Central memory CD8-positive, alpha-beta T cell (primary cell): ENCODE results near the gene TBCK.
"Not testable (repeated sequence)": the region's sequence is repeated elsewhere in the genome, so short reads cannot be mapped to it uniquely, and the experiment has no call there.

Experiments used
- ATAC-seq: fragments of 150-1000 bp; cut with Tn5 transposase; replicated peaks from 2 replicates; pipeline ENCODE4 v1.10.0; 2022; ENCODE audit warnings: mild to moderate bottlenecking, moderate FRiP score, moderate number of reproducible peaks; ENCODE audit not compliant: poor library complexity, severe bottlenecking; ENCODE audit errors: extremely low read depth
- DNase-seq, 2 donors: peaks; one replicate each; pipeline ENCODE4 v3.0.0; 2021; ENCODE audit warnings: low spot score in 2 of 2
- H3K27ac Mint-ChIP-seq: one replicate; pipeline ENCODE4 v1.8.0; 2022; ENCODE audit warnings: low read depth, mild to moderate bottlenecking, moderate library complexity, mixed read lengths
- H3K27me3 Mint-ChIP-seq: one replicate; pipeline ENCODE4 v1.8.0; 2022; ENCODE audit warnings: mixed read lengths
- H3K36me3 Mint-ChIP-seq: one replicate; pipeline ENCODE4 v1.8.0; 2022; ENCODE audit warnings: mild to moderate bottlenecking, moderate library complexity, mixed read lengths; ENCODE audit not compliant: insufficient read depth
- H3K4me1 Mint-ChIP-seq: one replicate; pipeline ENCODE4 v1.8.0; 2022; ENCODE audit warnings: mixed read lengths
- H3K4me3 Mint-ChIP-seq: one replicate; pipeline ENCODE4 v1.8.0; 2022; ENCODE audit warnings: mild to moderate bottlenecking, moderate library complexity, mixed read lengths
- H3K9me3 Mint-ChIP-seq: one replicate; pipeline ENCODE4 v1.8.0; 2022; ENCODE audit warnings: mixed read lengths

The TBCK gene

GRCh38 chr4:106238820-106239420 lies 77.1 kb downstream of the TBCK start:
- Mint-ChIP-seq H3K9me3 (no peaks in the 10 kb centered on the region), H3K27me3 (no peaks in the 10 kb centered on the region), H3K4me3 (no peak overlapping the region), H3K4me1 (no peaks in the 10 kb centered on the region), H3K27ac (no peak overlapping the region), H3K36me3 (peaks cover 10% of the 10 kb centered on the region)
- ATAC-seq (peak; percentile 40), DNase-seq (no peak)

GRCh38 chr4:106231931-106232330 lies 84.1 kb downstream of the TBCK start:
- no peak overlapping the region for H3K4me3 Mint-ChIP-seq
- DNase-seq (no peak), ATAC-seq (no peak)
- no peaks in the 10 kb centered on the region for H3K9me3 Mint-ChIP-seq
- H3K4me1 Mint-ChIP-seq = no peaks in the 10 kb centered on the region
- no peak overlapping the region for H3K27ac Mint-ChIP-seq
- peaks cover 22% of the 10 kb centered on the region for H3K36me3 Mint-ChIP-seq
- no peaks in the 10 kb centered on the region for H3K27me3 Mint-ChIP-seq

GRCh38 chr4:106222548-106222947 lies 93.5 kb downstream of the TBCK start:
- Mint-ChIP-seq H3K36me3 (peaks cover 3% of the 10 kb centered on the region), H3K9me3 (no peaks in the 10 kb centered on the region), H3K4me1 (no peaks in the 10 kb centered on the region), H3K4me3 (no peak overlapping the region), H3K27me3 (no peaks in the 10 kb centered on the region), H3K27ac (no peak overlapping the region)
- DNase-seq (no peak), ATAC-seq (no peak)

- H3K27ac Mint-ChIP-seq, DNase-seq, H3K4me3 Mint-ChIP-seq, ATAC-seq, H3K4me1 Mint-ChIP-seq, H3K36me3 Mint-ChIP-seq, H3K27me3 Mint-ChIP-seq, H3K9me3 Mint-ChIP-seq: not testable (repeated sequence)
Observed at GRCh38 chr4:106213291-106213690, 102.7 kb downstream of the TBCK start.

GRCh38 chr4:106210021-106210420 lies 106.0 kb downstream of the TBCK start:
- H3K27me3 Mint-ChIP-seq = no peaks in the 10 kb centered on the region
- ATAC-seq (no peak), DNase-seq (no peak)
- H3K27ac Mint-ChIP-seq = no peak overlapping the region
- no peaks in the 10 kb centered on the region for H3K4me1 Mint-ChIP-seq
- no peaks in the 10 kb centered on the region for H3K9me3 Mint-ChIP-seq
- H3K36me3 Mint-ChIP-seq = peaks cover 8% of the 10 kb centered on the region
- no peak overlapping the region for H3K4me3 Mint-ChIP-seq

GRCh38 chr4:106208481-106209460 lies 107.2 kb downstream of the TBCK start:
- Mint-ChIP-seq H3K27ac (no peak overlapping the region), H3K4me3 (no peak overlapping the region), H3K9me3 (no peaks in the 10 kb centered on the region), H3K27me3 (no peaks in the 10 kb centered on the region), H3K4me1 (no peaks in the 10 kb centered on the region), H3K36me3 (peaks cover 8% of the 10 kb centered on the region)
- no peak for ATAC-seq
- no peak for DNase-seq

GRCh38 chr4:106201373-106201772 lies 114.6 kb downstream of the TBCK start:
- no peak for ATAC-seq
- H3K27ac Mint-ChIP-seq = no peak overlapping the region

GRCh38 chr4:106195435-106195950 lies 120.5 kb downstream of the TBCK start:
- Mint-ChIP-seq H3K9me3 (no peaks in the 10 kb centered on the region), H3K4me3 (no peak overlapping the region), H3K4me1 (no peaks in the 10 kb centered on the region), H3K36me3 (peaks cover 8% of the 10 kb centered on the region), H3K27ac (no peak overlapping the region), H3K27me3 (no peaks in the 10 kb centered on the region)
- DNase-seq (no peak), ATAC-seq (no peak)

More at GRCh38 chr4:106201373-106201772, 114.6 kb downstream of the TBCK start:
- no peak overlapping the region for H3K4me3 Mint-ChIP-seq
- no peaks in the 10 kb centered on the region for H3K27me3 Mint-ChIP-seq
- peaks cover 3% of the 10 kb centered on the region for H3K36me3 Mint-ChIP-seq
- no peaks in the 10 kb centered on the region for H3K4me1 Mint-ChIP-seq
- DNase-seq = no peak
- no peaks in the 10 kb centered on the region for H3K9me3 Mint-ChIP-seq

- Mint-ChIP-seq H3K27me3 (no peaks in the 10 kb centered on the region), H3K4me1 (no peaks in the 10 kb centered on the region), H3K36me3 (peaks cover 9% of the 10 kb centered on the region), H3K27ac (no peak overlapping the region), H3K9me3 (peaks cover 2% of the 10 kb centered on the region), H3K4me3 (no peak overlapping the region)
- ATAC-seq (no peak), DNase-seq (no peak)
Observed at GRCh38 chr4:106194801-106195200, 121.2 kb downstream of the TBCK start.

- no peak for ATAC-seq
- H3K4me3 Mint-ChIP-seq = no peak overlapping the region
Observed at GRCh38 chr4:106192131-106192530, 123.9 kb downstream of the TBCK start.

GRCh38 chr4:106186201-106186600 lies 129.8 kb downstream of the TBCK start:
- ATAC-seq (no peak), DNase-seq (no peak)
- H3K27me3 Mint-ChIP-seq = no peaks in the 10 kb centered on the region
- peaks cover 3% of the 10 kb centered on the region for H3K36me3 Mint-ChIP-seq
- H3K4me3 Mint-ChIP-seq = no peak overlapping the region
- H3K4me1 Mint-ChIP-seq = no peaks in the 10 kb centered on the region
- H3K9me3 Mint-ChIP-seq = peaks cover 11% of the 10 kb centered on the region
- no peak overlapping the region for H3K27ac Mint-ChIP-seq

More at GRCh38 chr4:106192131-106192530, 123.9 kb downstream of the TBCK start:
- H3K9me3 Mint-ChIP-seq = peaks cover 6% of the 10 kb centered on the region
- peaks cover 11% of the 10 kb centered on the region for H3K36me3 Mint-ChIP-seq
- no peaks in the 10 kb centered on the region for H3K4me1 Mint-ChIP-seq
- H3K27me3 Mint-ChIP-seq = no peaks in the 10 kb centered on the region
- H3K27ac Mint-ChIP-seq = no peak overlapping the region
- no peak for DNase-seq

- no peak overlapping the region for H3K4me3 Mint-ChIP-seq
- peaks cover 6% of the 10 kb centered on the region for H3K9me3 Mint-ChIP-seq
- DNase-seq (no peak), ATAC-seq (no peak)
- no peaks in the 10 kb centered on the region for H3K36me3 Mint-ChIP-seq
- no peaks in the 10 kb centered on the region for H3K27me3 Mint-ChIP-seq
- H3K4me1 Mint-ChIP-seq = no peaks in the 10 kb centered on the region
- no peak overlapping the region for H3K27ac Mint-ChIP-seq
Observed at GRCh38 chr4:106183551-106183950, 132.5 kb downstream of the TBCK start.

GRCh38 chr4:106172861-106173260 lies 143.1 kb downstream of the TBCK start:
- Mint-ChIP-seq H3K9me3 (no peaks in the 10 kb centered on the region), H3K27ac (no peak overlapping the region), H3K4me3 (no peak overlapping the region), H3K27me3 (no peaks in the 10 kb centered on the region), H3K36me3 (peaks cover 7% of the 10 kb centered on the region), H3K4me1 (no peaks in the 10 kb centered on the region)
- no peak for ATAC-seq
- DNase-seq = no peak
